Hepatocyte (in vitro differentiated cells): ENCODE measurements around the gene NUDT3.

Experiments
- CTCF ChIP-seq: fragments of 200-600 bp; sonication (generic); IDR thresholded peaks from 2 replicates; pipeline ENCODE4 v1.5.1; 2016; ENCODE audit warnings: antibody characterized with exemption, mild to moderate bottlenecking; ENCODE audit not compliant: poor library complexity
- EZH2 ChIP-seq: fragments of 200-600 bp; sonication (generic); IDR thresholded peaks from 2 replicates; pipeline ENCODE4 v1.6.1; 2016; ENCODE audit warnings: antibody characterized with exemption, mild to moderate bottlenecking, borderline replicate concordance

- no peak for TF ChIP-seq CTCF
- no peak for TF ChIP-seq EZH2
Measured at GRCh38 chr6:34277763-34278112, 114.7 kb downstream of the NUDT3 start.
